Sigmoid colon (tissue), 3 donors: ENCODE results near the gene SAA2.
"Not testable (repeated sequence)": the region's sequence is repeated elsewhere in the genome, so short reads cannot be mapped to it uniquely, and the experiment has no call there.

Experiments used
- POLR2A ChIP-seq, 2 donors: fragments of 450-650 bp; IDR thresholded peaks; one replicate each; pipeline ENCODE4 v1.6.1; 2016; ENCODE audit warnings: antibody characterized with exemption in 2 of 2, mild to moderate bottlenecking in 2 of 2, moderate library complexity in 2 of 2
- TF ChIP-seq, protein P1 (sequence below), 4 experiments: fragments of 450-650 bp in 3 of 4; fragments of 200-600 bp in 1 of 4; IDR thresholded peaks; one replicate each; pipeline ENCODE4 v1.5.1; 2016 to 2019; ENCODE audit warnings: antibody characterized with exemption in 4 of 4, mild to moderate bottlenecking in 3 of 4, moderate library complexity in 2 of 4

DNA sequence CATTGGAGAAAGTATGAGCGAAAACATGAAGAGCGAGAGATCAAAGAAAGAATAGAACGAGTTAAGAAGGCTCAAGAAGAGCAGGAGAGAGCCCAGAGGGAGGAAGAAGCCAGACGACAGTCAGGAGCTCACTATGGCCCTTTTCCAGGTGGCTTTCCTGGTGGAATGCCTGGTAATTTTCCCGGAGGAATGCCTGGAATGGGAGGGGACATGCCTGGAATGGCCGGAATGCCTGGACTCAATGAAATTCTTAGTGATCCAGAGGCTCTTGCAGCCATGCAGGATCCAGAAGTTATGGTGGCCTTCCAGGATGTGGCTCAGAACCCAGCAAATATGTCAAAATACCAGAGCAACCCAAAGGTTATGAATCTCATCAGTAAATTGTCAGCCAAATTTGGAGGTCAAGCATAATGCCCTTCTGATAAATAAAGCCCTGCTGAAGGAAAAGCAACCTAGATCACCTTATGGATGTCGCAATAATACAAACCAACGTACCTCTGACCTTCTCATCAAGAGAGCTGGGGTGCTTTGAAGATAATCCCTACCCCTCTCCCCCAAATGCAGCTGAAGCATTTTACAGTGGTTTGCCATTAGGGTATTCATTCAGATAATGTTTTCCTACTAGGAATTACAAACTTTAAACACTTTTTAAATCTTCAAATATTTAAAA, 14.3 kb upstream of the SAA2 start:
- TF ChIP-seq POLR2A (IDR thresholded peaks at IDR 0.05), result not testable (repeated sequence)
- TF ChIP-seq, protein P1, sequence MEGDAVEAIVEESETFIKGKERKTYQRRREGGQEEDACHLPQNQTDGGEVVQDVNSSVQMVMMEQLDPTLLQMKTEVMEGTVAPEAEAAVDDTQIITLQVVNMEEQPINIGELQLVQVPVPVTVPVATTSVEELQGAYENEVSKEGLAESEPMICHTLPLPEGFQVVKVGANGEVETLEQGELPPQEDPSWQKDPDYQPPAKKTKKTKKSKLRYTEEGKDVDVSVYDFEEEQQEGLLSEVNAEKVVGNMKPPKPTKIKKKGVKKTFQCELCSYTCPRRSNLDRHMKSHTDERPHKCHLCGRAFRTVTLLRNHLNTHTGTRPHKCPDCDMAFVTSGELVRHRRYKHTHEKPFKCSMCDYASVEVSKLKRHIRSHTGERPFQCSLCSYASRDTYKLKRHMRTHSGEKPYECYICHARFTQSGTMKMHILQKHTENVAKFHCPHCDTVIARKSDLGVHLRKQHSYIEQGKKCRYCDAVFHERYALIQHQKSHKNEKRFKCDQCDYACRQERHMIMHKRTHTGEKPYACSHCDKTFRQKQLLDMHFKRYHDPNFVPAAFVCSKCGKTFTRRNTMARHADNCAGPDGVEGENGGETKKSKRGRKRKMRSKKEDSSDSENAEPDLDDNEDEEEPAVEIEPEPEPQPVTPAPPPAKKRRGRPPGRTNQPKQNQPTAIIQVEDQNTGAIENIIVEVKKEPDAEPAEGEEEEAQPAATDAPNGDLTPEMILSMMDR (IDR thresholded peaks at IDR 0.05), result not testable (repeated sequence)
